ENCODE results near the gene GRAMD1A.

Gene GRAMD1A

DNA sequence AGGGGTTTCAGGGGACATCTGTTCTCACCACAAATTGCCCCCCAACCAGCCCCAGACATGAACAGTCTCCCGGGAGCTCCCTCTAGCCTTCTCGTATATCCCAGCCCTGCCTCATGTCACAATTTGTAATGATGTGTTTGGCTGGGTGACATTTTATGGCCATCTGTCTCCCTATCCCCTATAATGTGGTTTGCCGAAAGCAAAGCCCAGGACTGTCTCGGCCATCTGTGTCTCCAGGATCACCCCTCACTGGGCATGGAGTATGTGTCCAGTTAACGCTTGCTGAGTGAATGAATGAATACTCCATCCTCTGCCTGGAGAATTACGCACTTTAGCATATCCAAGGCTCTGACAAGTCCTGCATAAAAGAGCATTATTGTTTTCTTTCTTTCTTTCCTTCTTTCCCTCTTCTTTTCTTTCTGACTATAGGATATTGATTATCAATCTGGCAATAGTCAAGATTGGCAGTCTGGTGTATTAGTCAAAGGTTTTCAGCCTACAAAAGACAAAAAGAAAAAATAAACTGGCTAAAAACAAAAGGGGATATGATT, 56.5 kb downstream of the GRAMD1A start:
- DNase-seq, result no peak

GRCh38 chr19:35058370-35058769, 58.2 kb downstream of the GRAMD1A start:
- no peak for DNase-seq

- DNase-seq, result no peak
Measured at GRCh38 chr19:35059006-35059798, 59.1 kb downstream of the GRAMD1A start.

DNA sequence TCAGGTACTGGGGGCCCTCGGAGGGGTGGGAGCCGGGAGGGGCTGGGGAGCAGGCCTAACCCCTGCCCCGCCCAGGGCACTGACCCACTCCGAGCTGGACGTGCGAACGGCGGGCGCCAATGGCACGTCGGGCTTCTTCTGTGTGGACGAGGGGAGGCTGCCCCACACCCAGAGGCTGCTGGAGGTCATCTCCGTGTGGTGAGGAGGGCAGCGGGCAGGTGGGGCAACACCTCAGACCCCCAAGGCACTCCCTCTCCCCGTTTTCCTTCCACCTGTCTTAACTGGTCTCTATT, 59.6 kb downstream of the GRAMD1A start:
- DNase-seq, result no peak

GRCh38 chr19:35060160-35060855, 60.2 kb downstream of the GRAMD1A start:
- DNase-seq, result no peak

DNA sequence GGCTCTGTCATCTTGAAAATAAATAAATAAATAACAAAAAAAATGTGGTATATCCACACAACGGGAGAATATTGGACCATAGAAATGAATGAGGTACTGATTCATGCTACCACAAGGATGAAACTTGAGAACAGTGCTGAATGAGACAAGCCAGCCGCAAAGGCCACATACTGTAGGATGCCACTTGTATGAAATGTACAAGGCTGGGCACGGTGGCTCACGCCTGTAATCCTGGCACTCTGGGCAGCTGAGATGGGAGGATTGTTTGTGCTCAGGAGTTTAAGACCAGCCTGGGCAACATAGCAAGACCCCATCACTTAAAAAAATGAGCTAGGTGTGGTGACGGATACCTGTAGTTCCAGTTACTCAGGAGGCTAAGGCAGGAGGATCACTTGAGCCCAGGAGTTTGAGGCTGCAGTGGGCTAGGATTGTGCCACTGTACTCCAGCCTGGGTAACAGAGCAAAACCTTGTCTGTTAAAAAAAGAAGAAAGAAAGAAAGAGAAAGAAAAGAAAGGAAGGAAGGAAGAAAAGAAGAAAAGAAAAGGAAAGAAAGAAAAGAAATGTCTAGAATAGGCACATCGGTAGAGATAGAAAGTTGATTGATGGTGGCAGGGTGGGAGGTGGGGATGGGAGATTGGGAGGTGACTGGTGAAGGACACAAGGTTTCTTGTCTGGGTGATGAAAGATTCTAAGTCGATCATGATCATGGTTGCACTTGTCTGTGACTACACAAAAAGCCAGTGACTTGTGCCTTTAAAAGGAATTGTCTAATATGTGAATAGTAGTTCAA, 61.7 kb downstream of the GRAMD1A start:
- no peak for DNase-seq

DNA sequence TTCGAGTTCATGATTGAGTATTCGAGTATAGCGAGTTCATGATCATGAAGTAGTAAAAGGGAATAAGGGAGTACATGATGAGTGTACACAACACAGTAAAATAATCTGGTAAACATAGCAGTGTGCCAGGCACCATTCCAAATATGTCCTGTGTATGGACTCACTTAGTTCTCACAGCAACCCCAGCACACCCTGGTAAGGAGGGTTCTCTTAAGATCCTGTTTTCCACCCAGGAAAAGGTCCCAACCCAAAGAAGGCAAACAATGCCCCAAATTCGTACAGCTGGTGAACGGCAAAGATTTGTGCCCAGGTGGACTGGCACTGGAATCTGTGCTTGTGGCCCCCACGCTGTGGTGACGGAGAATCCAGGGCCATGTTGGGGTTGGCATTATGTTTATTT, 62.8 kb downstream of the GRAMD1A start:
- no peak for DNase-seq

GRCh38 chr19:35063940-35064818, 64.1 kb downstream of the GRAMD1A start:
- DNase-seq, result no peak

DNA sequence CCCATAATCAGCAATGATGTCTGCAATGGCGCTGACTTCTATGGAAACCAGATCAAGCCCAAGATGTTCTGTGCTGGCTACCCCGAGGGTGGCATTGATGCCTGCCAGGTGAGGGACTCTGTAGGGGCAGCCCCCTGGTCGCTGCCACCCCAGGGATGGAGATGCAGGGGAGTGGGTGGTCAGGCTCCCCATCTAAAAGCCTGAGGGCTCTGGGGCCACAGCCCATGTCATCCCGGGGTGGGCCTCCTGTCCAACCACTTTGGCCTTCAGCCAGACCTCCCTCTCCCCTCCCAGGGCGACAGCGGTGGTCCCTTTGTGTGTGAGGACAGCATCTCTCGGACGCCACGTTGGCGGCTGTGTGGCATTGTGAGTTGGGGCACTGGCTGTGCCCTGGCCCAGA, 65.5 kb downstream of the GRAMD1A start:
- no peak for DNase-seq

DNA sequence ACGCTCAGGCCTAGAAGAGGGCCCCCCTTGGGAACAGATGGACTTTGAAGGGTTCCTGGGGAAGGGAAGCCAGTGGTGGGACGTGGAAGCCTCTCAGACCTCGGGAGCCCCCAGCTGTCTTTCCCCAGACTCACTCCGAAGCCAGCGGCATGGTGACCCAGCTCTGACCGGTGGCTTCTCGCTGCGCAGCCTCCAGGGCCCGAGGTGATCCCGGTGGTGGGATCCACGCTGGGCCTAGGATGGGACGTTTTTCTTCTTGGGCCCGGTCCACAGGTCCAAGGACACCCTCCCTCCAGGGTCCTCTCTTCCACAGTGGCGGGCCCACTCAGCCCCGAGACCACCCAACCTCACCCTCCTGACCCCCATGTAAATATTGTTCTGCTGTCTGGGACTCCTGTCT, 66.0 kb downstream of the GRAMD1A start:
- DNase-seq, result no peak

- peak; percentile 98 for DNase-seq
Measured at GRCh38 chr19:35066691-35067563, 66.8 kb downstream of the GRAMD1A start.

GRCh38 chr19:35068941-35069634, 69.0 kb downstream of the GRAMD1A start:
- no peak for DNase-seq

DNA sequence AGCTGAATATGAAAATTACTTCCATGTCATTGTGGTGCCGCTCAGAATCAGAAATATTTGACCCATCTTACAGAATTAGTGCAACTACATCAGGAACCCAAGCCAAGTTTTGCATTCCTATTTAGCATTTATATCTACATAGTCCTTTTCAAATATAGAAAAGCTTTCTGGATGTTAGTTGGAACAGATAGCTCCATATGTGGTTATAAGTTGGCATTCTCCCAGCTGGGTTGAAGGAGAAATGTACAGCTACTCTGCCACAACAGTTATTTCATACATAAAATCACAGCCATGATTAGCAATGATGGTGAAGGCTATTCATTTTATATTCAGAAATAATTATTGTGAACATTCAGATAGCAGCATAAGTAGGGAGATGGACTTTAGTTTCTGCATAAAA, 69.6 kb downstream of the GRAMD1A start:
- no peak for DNase-seq

DNA sequence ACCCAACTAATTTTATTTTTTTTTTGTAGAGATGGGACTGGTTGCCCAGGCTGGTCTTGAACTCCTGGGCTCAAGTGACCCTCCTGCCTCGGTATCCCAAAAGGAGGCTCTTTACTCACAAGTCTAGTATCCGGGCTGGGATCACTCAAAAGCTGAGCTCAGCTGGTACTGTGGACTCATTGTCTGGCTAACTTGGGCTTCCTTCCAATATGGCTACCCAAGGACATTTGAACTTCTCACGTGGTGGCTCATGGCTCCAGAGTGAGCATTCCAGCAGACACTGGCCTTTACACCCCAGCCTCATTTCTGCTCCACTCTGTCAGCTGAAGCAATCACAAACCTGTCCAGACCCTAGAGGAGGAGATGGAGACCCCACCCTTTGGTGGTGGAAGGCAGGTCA, 70.3 kb downstream of the GRAMD1A start:
- no peak for DNase-seq

DNA sequence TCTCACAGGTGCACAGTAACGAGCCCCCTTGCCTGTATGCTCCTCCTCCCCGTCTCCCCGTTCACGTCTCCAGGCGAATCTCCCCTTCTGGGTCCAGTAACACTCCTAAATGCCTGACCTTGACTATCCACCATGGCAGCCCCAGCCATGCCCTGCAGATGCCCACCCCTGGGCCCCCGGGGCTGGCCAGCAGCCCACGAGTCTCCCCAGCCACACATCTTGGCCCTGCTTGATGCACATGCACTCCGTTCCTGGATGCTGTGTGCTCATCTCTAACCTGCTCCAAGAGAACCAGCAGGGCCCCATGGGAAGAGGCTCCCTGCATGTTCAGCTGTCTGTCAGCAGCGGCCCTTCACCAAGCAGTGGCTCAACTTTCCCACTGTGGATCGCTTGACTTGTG, 73.4 kb downstream of the GRAMD1A start:
- no peak for DNase-seq

DNA sequence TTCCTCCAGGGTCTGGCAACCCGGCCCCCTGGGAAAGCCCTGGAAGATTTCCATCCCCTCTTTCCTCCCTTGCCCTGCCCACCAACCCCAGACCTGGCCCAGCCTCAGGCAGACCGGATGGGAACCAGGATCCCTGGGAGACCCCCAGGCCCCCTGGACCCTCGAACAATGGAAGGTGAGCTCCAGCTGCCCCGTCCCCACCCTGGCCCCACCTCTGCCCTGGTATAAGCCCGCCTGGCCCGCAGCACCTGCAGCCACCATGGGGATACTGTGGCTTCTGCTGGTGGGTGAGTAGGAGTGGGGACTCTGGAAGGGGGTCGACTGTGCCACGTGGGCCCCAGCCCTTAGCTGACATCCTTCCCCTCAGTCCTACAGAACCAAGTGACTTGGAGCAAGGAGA, 73.8 kb downstream of the GRAMD1A start:
- DNase-seq, result no peak

DNA sequence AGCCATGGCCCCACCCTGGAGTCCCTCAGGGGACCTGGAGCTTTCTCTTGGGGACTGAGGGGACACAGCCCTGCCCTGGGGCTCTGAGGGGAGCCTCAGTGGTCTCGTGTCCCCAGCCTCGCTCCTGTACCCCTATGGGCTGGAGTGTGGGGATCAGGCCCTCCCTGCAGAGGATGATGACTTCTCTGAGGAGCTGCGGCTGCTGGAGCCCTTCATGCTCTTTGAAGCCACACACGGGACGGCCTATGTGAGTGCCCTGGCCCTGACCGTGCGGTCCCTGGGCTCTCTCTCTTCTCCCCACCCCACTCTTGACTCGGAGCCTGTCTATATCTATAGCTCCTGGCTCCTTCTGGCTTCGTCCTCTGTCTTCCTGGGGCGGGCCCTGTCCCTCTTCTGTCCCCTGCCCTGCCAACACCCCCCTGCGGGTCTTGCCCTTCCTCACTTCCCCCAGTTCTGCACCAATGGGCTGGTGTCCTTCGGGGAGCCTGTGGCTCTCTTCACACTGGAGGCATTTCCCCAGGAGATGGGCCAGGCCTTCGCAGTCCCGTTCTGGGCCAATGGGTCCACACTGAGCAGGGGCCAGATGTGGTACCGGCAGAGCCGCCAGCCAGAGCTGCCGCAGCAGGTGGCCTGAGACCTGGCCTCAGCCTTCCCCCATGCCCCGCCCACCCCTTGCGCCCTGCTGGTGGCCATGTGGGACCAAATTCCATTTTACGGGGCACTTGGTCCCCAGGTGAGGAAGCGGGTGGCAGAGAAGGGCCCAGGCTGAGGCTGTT, 74.5 kb downstream of the GRAMD1A start:
- DNase-seq, result no peak

GRCh38 chr19:35075202-35076025, 75.3 kb downstream of the GRAMD1A start:
- DNase-seq, result no peak

- DNase-seq, result no peak
Measured at GRCh38 chr19:35076026-35076370, 75.9 kb downstream of the GRAMD1A start.

Measured in activated CD8-positive, alpha-beta memory T cell treated with anti-CD3 and anti-CD28 coated beads for 24 hours (primary cell).